ENCODE results near the gene RRP8.
A peak's percentile ranks its signal among the peaks of the same experiment; 100 is the strongest.

RRP8 gene

DNA sequence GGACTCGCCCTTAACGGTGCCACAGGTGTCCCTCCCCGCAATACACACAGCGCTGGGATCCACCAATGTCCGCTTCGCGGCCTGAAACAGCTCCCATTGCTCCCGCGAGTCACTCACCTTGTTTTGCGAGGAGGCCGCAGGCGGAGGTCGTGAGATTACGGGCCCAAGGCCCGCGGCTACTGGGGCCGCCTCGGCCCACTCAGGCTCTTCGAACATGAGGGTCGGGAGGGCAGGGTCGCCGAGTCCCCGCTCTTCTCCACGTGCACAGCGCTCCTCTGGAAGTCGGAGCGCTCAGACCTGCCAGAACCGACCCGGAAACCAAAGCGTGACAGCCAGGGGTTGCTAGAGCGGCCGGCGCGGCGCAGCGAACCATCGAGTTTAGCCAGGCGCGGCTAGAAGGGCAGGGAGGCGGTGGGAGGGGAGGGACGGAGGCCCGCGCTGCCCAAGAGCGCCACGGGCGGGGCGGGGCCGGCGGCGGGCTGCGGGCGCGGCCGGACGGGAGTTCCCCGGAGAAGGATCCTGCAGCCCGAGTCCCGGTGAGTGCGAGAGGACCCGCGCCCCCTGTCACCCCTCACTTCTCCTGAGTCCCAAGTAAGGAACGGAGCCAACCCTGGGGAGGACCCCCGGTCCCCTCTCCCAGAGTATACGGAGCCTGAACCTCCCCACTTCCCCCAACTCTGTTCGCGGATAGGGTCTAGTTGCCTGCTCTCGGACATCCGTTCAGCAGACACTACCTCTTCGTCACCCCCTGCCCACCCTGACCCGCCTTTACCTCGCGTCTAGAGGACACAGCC is at the start of gene RRP8, which contains the start of gene ILK:
RRP8 (minus strand) TSS at position 330 of the 794 bp plus-strand sequence; CDS start at position 216, 114 bp downstream.
ILK (plus strand) TSS at position 488 of the 794 bp plus-strand sequence. CDS start 498 bp downstream, outside the sequence.
- peak; percentile 84 for DNase-seq (ENCODE audit: low read depth)

- DNase-seq (ENCODE audit: low read depth), result no peak
Observed at GRCh38 chr11:6653097-6653496, 49.7 kb upstream of the RRP8 start.

GRCh38 chr11:6652182-6652581 is 48.8 kb upstream of the RRP8 start:
- DNase-seq (ENCODE audit: low read depth), result no peak

- DNase-seq (ENCODE audit: low read depth), result no peak
Observed at GRCh38 chr11:6650980-6651379, 47.6 kb upstream of the RRP8 start.

GRCh38 chr11:6650104-6650503 is 46.7 kb upstream of the RRP8 start:
- DNase-seq (ENCODE audit: low read depth), result no peak

DNA sequence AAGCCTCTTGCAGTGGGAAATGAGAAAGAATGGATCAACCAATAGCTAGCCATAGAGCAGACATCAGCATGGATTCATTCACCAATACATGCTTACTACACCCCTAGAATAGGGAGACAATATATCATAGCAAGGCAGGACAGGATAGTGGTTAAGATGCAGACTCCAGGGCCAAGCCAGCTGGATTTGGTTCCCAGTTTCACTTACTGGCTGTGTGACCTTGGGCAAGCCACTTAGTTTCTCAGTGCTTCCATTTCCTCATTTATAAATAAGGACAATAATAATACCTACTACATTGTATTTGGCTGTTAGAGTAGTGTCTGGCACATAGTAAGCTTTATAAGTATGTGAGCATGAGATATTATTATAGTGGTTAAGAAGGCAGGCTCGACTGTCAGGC is 45.1 kb upstream of the RRP8 start:
- no peak for DNase-seq (ENCODE audit: low read depth)

DNA sequence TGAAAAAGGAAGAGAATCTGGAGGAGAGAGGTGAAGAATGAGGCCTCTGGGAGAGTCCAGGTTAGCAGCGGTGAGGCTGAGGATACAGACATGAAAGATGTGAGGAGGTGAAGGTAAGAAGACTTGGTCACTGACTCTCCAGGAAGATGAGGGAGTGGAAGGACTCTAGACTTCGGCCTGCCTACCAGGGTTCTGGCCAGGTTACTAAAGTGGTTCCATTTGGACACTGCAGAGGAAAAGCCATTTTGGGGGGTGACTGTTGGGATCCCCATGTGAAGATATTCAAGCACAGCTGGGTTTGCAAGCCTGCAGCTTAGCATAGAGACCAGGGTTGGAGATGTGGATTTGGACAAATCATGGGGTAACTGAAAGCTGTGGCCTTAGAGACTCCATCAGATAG is 44.4 kb upstream of the RRP8 start:
- DNase-seq (ENCODE audit: low read depth), result no peak

DNA sequence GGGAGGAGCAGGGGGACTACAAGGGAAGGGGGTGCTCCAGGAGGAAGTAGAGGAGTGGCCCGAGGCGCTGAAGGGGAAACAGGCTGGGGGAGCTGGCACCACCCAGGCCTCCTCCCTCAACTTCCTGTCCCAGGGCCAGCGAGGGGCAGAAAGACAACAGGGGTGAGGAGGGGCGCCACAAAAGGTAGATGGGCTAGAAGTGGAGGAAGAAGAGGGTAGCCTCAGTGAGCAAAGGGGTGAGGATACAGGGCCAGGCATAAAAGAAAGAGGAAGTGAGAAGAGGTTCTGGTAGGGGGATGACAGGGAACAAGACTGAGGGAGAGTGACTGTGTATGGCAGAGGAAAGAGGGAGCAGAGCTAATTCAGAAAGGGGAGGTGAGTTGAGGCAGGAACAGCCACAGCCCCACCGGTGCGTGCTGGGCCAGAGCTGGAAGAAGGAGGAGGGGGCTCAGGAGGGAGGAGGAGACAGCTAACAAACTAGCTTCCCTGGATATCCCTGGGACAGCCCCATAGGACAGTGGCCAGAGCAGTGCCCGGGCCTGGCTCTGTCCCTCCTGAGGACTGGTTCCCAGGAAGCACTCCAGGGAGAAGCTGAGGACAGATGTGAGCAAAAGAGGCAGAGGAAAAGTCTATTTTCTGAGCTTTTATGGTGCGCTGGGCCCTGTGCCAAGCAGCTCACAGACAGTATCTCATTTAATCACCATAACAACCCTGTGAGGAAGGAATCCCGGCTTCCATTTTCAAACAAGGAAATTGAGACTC is 43.7 kb upstream of the RRP8 start:
- no peak for DNase-seq (ENCODE audit: low read depth)

DNA sequence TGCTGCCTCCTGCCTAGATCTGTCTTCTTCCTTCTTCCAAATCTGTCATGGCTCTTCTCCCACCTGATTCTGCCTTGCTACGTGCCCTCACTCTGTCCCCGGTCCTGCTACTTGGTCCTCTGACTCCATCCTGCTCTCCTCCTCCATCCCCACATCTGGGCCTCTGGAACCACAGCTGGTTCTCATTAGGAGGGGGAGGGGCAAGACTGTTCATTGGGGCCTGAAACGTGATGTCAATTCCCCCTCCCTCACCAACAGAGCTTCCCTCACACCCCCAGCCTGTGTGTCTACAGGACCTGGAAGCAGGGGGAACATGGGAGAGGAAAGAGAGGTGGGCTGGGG is 43.1 kb upstream of the RRP8 start:
- DNase-seq (ENCODE audit: low read depth), result no peak

GRCh38 chr11:6646071-6646470 is 42.7 kb upstream of the RRP8 start:
- DNase-seq (ENCODE audit: low read depth), result peak; percentile 22

- no peak for DNase-seq (ENCODE audit: low read depth)
Observed at GRCh38 chr11:6642957-6643356, 39.5 kb upstream of the RRP8 start.

DNA sequence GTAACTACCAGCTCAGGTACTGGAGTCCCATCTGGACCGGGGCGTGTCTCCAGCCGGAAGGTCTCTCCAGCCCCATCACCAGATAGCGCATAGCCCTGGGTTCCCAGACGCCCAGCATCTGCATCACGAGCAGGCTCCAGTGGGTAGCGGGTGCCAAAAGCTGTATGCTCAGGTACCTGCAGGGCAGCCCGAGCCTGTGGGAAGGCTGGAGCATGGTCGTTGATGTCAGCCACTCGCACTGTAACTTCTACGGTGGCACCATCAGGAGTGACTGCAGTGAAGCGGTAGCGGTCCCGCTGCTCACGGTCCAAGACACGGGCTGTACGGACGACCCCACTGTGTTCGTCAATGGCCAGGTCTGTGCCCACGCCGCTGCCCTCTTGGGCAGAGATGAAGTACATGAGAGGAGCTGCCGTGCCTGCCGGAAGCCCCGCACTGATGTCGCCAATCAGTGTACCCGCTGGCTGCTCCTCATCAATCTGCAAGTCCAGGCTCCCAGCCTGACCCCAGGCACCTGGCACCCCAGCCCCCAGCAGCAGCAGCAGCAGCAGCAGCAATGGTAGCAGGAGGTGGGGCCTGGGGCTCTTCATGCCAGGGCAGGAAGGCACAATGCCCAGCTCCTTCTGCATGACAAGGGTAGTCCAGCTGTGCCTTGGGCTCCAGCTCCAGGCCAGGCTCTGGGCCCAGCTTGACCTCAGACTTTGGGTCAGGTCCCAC is 37.7 kb upstream of the RRP8 start:
- DNase-seq (ENCODE audit: low read depth), result no peak

- DNase-seq (ENCODE audit: low read depth), result no peak
Observed at GRCh38 chr11:6640036-6640984, 36.9 kb upstream of the RRP8 start.

GRCh38 chr11:6638429-6638828 is 35.0 kb upstream of the RRP8 start:
- no peak for DNase-seq (ENCODE audit: low read depth)

GRCh38 chr11:6637871-6638270 is 34.5 kb upstream of the RRP8 start:
- peak; percentile 25 for DNase-seq (ENCODE audit: low read depth)

GRCh38 chr11:6636480-6636879 is 33.1 kb upstream of the RRP8 start:
- no peak for DNase-seq (ENCODE audit: low read depth)

- DNase-seq (ENCODE audit: low read depth), result peak; percentile 10
Observed at GRCh38 chr11:6635082-6635932, 31.9 kb upstream of the RRP8 start.

- no peak for DNase-seq (ENCODE audit: low read depth)
Observed at GRCh38 chr11:6634534-6634933, 31.1 kb upstream of the RRP8 start.

- no peak for DNase-seq (ENCODE audit: low read depth)
Observed at GRCh38 chr11:6633422-6634408, 30.3 kb upstream of the RRP8 start.

Measured in amniotic epithelial cell (primary cell).